NCI-H748 (cell line): ENCODE measurements around the gene SERPINI1.

ENCODE experiments used
- DNase-seq: peaks from one replicate; lab custom pipeline; 2025; ENCODE audit not compliant: unreplicated experiment; lab: John Stamatoyannopoulos, UW

SERPINI1 gene

DNA sequence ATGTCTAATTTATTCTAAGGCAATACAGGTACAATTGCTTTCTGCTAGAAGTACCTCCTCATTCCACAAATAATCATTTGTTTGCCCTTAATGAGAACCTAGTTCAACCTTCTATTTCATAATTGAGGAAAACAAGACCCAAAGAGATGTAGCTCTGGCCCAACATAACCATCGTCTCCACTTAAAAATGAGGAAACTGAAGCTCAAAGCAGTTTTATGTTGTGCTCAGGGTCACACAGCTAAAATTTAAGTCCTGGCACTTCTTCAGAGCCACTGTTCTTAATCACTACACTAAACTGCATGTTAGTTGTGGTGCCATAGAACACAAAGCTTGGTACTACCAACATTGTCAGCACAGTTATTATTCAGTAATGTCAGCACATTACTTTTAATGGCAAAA lies 108.0 kb downstream of the SERPINI1 start:
- DNase-seq, result no peak

DNA sequence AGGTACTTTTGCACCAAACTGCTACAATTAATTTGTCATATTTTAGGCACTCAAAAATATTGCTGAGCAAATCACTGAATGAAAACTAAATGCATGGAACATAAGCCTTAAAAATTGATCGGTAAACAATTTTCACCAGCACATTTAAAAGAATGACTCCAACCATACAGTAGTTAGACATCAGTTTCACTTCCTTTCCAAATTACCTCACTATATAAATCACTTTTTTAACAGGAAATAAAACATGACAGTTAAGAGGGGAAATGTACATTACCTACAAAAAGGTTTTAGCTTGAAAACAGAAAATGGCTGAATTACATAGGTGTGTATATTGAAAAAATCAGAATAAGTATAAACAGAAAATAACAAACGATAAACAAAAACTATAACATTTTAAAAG lies 108.4 kb downstream of the SERPINI1 start:
- no peak for DNase-seq

DNA sequence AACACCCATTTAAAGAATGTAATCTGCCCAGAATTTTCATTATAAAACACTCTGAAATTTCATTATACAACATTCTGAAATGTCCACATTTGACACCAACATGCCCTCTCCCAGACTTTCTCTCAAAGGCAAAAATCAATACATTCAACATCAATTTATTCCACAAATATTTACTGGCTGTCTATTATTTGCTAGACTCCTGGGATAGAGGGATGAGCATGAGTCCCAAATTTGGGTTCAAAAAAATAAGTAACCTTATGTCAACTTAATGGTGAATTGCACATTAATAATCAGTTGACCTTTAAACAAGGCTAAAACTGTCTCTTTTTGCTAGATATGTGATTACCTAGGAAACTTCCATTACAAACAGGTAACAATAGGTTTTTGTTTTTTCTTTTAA lies 109.0 kb downstream of the SERPINI1 start:
- DNase-seq, result no peak

DNA sequence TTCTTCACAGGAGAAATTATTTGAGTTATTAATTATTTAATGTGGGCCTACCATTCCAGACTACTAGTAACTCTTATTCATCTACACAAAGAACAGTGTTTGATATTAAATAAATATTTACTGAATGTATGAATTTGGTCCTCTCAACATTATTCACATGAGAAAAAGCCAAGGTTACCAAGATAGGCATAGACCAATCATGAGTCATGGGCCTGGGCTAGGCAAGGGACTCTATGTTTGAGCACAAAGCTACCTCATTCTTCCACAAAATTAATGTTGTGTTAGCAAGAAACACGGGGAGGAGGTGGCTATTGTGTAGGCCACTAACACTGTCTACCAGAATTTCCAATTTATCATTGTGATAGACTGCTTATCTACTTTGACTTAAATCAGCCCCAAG lies 115.7 kb downstream of the SERPINI1 start:
- no peak for DNase-seq

DNA sequence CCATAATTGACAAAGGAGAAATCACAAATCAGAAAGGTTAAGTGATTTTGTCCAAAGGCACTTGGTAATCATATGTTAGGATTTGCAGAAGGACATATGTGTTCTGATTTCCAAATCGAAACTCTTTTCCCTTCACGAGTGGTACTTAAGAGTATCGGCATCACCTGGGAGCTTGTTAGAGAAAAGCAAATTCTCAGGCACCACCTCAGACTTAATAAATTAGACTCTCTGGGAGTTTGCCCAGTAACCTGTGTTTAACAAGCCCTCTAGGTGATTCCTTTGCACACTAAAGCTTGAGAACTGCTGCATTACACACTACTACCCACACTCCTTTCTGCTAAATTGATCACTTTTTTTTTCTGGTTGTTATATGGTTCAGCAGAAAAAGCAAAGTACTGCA lies 116.2 kb downstream of the SERPINI1 start:
- DNase-seq, result no peak

DNA sequence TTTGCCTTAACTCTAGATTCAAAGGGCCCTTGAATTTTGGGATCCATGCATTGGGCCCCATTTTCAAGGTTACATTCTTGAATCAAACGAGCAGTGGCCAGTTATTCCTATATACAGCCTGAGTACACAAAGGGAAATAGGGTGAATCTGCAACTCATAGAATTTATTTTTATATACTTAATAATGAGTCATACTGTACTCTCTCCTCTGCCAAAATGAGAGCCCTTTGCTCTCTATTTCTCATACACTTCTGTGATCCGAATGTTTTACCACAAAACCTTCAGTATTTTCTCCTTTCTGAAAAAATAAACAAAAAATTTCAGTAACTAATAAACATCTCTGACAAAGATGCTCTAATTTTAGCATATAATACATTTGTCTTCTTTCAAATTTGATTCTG lies 116.7 kb downstream of the SERPINI1 start:
- DNase-seq, result no peak

DNA sequence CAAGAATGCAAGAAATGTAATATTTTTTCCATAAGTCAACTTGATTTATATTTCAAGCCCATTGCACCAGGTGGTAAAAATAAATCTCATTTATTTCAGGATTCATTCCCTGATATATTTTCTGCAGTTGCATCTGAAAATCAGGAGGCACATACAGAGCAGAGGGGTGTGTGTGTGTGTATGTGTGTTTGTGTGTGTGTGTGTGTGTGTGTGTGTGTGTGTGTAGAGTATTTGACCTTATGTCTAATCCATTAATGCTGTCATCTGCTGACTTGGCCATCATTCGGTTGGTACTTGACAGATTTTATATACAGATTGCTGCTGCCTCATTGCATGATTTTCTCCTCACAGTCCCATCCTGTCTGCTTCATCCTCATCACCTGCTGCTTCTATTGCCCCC lies 118.5 kb downstream of the SERPINI1 start:
- no peak for DNase-seq

DNA sequence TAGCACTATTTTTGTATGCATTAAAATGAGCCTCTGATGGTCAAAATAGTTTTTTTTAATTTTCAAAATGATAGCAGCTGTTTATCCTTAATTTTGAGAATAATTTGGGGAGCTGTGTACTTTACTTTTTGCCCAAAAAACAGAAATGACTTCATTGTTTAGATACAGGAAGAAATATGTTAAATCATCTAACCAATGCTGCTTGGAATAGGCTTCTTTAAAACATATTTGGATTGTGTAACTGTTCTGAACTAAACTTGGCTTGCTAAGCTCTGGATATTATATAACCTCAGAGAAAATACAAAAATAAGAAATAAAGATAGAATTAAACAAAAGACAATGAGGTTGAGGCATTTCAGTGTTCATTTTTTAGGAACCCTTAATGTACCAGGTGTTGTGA lies 119.3 kb downstream of the SERPINI1 start:
- no peak for DNase-seq

DNA sequence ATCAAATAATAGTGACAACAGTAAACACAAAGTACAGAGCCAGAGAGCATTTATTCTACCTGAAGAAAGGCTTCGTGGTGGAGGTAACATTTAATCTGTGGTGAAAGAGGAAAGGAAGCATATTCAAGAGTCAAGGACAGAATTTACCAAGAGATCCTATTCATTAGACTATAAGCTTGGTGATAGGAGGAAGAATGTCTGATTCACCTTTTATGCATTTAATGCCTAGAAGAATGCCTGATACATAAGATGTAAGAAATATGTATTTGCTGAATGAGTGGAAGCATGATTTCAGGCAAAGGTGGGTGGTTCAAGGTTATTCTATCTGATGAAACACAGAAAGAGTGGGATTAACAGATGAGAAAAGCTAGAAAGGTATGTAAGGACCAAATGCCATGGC lies 119.8 kb downstream of the SERPINI1 start:
- no peak for DNase-seq

DNA sequence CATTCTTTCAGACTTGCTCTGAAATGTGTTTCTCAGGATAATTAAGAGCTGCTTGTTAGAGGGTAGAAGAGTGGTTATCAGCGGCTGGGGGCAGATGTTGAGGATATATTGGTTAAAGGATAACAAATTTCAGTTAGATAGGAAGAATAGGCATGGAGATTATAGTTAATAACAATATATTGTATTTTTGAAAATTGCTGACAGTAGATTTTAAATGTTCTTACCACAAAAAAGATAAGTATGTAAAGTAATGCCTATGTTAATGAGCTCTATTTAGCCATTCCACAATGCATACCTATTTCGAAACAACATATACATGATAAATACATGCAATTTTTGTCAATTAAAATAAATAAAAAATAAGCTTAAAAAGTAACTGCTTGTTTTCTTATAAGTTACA lies 123.3 kb downstream of the SERPINI1 start:
- no peak for DNase-seq

DNA sequence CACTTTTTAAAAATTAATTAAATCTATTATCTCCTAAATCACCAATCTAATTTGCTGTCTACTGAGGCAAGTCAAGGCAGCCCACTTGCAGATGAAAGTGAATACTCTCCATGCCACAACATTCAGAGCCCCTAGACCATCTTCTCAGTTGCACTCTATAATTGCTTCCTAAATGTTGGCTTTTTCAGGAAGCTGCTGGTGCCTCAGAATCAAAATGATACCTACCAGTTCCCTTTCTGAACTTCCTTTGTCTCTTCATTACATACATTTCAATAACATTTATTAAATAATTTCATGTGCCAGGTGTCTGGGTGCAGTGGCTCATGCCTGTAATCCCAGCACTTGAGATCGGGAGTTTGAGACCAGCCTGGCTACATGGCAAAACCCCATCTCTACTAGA lies 124.1 kb downstream of the SERPINI1 start:
- no peak for DNase-seq

DNA sequence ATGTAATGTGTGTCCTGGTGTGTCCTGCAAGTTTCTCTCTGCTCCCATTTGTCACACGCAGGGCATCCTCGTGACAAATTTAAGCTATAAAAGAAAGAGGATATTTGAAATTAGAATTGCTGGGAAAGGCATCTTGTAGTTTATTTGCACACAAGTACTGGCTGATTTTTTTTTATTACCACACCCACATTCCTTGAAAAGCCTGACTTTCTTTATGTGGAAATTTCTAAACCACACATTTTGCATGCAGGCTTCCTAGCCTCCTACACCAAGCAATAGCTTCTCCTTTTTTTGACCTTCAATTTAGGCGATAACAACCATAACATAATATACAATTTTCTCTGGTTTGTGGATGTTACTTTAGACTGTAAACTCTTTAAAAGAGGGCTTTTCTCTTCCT lies 126.1 kb downstream of the SERPINI1 start:
- no peak for DNase-seq

DNA sequence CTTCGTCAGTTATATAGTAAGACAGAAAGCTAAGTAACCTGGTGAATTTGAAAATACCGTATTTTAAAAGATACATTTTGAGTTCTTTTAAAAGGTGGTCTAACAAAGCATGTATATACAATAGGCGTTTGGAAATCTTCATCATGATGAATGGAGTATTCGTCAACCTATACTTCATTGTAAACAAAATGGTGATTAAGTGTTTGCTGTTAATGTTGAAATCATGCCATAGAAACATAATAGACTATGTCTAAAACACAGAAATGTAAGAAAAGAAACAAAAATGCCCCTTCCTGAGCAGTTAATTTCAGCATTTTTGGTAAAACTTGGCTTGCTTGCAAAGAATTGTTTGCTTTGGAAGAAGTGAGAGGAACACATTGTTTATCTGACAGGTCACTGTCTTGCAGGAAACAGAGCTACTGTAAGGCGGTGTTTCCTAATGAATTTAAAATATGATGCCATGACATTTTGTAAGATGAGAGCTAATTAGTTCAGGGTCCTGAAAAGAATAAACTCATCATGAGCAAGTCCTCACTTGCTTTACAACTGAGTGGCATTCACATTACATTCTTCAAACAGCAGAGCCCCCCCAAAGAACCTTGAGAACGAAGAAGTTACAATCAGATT lies 126.7 kb downstream of the SERPINI1 start:
- no peak for DNase-seq

DNA sequence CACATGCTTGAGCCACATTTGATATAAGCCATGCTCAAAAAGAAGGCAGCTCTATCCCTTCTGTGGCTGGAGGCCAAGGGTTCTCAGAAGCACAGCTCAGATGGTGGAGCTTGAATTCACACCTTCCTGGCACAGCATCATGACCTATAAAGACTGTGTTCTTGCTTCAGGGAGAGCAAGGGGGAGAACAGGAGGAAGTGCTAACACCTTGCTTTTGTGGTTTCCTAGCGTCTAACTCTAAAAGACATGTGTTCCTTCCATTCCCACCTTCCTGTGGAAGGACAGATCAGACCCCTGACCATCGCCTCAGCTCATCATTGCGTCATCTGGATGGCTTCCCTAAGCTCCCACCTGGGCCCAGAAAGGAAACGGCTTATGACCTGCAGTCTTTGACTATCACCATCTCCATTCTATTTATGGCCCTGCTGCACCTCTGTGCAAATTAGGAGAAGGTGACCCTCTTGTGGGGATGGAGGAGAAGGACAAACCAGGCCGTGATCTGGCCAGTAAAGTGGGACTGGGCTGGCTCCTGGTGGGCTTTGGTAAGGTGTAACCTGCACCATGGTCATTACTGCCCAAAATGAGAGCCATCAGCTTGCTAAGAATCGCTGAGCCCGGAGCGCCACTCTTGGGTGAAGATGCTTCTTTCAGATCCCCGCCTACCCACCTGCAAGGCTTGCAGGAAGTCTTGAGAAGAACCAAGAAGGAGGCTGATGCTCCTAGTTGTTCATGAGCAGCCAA lies 128.5 kb downstream of the SERPINI1 start:
- DNase-seq, result no peak

DNA sequence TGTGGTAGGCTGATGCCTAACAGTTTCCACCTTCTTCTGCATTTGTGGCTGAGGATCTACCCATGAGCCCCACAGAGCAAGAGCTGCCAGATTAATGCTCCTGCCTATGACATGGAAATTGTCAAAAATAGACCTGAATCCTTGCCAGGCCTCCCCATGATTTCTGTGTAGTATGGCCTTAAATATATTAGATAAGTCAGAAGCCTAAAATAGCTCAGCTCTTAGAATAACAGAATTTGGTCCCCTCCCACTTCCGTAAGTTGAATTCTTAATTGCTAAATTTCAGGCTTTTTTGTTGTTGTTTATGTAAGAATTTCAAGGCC lies 129.0 kb downstream of the SERPINI1 start:
- DNase-seq, result no peak

DNA sequence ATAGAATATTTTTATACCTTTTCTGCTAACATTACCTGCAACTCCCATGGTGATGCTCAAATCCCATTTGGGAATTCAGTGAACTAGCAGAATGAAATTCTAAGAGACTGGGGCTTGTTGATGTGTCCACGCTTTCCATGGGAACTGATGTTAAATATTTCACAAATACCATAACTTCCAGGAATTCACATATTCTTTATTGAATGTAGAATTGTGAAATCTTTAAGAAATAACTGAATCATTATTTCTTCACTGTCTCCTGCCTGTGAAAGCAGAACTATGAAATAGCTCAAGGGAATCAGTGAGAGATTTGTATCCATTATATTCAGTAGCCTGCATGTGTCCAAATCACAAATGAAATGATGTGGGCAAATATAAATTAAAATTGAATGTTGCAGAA lies 130.8 kb downstream of the SERPINI1 start:
- no peak for DNase-seq

DNA sequence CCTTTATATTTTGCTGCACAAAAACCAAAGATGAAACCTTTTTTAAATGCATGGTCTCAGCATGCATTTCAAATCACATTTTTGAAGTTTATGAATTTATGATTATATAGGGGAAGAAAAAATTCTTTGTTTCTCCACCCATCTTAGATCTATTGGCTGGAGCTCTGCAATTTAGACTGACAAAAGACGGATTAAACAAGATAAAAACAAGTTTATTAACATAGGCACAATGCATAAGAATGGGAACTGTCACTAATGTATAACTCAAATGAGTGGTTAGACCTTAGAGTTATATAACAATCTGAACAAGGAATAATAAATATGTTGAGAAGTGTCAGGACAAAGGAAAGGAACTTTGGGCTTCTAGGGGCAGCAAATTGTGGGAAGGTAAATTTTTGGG lies 132.5 kb downstream of the SERPINI1 start:
- DNase-seq, result no peak

DNA sequence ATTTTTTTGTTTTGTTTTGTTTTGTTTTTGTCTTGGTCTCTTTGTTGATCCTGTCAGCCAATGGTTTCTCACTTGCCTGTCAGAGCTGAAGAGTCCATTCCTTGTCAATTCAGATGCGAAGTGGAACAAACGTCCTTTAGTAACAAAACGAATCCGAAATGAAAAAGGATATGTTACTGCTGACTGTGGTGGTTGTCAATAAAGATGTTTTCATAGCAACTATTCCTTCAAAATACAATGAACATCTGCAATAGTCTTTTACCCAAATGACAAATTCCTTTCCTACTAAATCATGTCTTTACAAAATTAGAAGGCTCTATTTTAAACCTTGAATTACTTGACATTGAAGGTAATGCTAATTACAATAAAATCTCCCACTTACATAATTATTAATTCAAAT lies 134.7 kb downstream of the SERPINI1 start:
- no peak for DNase-seq

DNA sequence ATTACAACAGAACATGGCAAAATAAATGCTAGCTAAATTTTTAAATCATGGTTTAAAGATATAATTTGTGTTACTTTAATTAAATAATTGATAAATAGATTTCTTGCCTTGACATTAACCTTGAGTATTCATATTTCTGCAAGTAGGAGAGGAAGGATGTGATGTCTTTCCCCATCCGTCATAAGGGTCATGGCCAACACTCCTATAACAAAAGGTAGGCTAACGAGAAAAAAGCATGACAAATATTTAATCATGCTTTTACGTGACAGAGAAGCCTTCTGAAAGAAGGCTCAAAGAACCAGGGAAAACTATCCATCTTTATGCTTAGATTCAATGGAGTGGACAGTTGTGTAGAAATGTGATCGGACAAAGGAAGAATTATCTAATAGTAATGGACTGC lies 135.2 kb downstream of the SERPINI1 start:
- DNase-seq, result no peak

DNA sequence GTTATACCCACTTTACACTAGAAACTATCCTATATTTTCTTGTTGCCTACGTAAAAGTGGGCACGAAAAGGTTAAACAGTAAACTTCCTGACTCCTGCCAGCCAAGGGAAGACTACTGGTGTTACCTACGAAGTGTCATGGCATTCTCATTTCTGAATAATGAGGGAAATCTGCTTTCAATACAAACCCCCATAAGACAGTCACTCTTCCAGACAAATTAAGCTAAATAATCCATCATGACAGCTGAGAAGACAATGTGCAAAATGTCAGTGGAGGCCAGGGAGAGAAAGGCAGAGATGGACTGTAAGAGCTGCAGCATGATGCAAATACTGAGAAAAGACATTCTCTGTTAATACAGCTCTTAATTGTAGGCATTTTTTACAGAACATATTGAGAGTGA lies 136.5 kb downstream of the SERPINI1 start:
- no peak for DNase-seq

DNA sequence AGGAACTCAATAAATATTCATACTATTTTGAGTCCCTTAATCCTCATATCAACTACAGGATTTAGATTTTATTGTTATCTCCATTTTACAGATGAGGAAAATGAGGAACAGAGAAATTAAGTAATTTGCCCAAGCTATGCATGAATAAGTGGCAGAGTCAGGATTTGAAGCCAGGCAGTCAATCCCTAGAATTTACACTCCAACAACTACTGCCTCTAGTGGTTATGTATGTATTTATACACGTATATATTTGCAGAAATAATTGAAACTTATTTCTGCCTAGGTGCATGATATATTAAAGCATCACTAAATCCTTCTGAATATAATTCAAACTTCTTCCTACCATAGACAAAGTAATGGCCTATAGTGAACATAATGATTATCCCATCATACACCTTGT lies 137.4 kb downstream of the SERPINI1 start:
- no peak for DNase-seq

DNA sequence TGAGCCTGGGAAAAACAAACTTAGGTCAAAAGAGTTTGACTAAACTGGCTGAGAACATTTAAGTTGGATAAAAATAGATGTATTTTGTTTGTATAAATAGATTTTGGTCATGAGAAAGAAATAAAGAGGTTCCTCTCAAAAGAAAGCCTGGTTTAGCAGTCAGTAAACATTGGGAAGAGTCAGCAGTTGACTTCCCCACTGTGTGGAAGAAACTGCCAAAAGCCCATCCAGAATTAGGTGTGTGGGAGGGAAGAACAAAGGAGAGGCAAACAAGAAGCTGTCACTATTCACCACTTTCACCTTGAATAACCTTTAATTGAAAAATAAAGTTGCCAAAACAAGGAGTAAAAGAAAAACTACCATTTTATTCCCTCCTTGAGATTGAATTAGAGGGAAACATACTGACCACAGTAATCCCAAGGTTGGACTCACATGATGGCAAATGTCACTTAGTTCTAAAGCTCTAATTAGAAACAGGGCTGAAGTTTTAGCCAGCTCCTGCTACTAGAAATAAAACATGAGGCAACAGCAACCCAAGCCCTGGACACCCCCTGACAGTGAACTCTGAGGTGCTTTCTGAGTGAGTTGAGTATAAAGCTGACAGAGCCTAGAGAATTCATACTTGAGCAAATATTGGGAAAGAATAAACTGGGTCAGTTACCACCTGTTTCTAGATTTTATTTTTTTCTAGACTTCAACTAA lies 139.3 kb downstream of the SERPINI1 start:
- DNase-seq, result no peak
